DOHH2 (cell line): ENCODE results near the gene ZNF302.
"Not testable (repeated sequence)": the region's sequence is repeated elsewhere in the genome, so short reads cannot be mapped to it uniquely, and the experiment has no call there.

Experiments used
- H3F3A ChIP-seq: fragments of 200-600 bp; sonication (generic), shearing (Covaris generic); 2 replicates; pipeline ENCODE4 v1.6.0; 2016; ENCODE audit warnings: antibody characterized with exemption, mild to moderate bottlenecking; ENCODE audit not compliant: control insufficient read depth, insufficient read depth
- H3K27ac ChIP-seq: fragments of 200-600 bp; sonication (generic); 2 replicates; pipeline ENCODE4 v1.5.1; 2014; ENCODE audit warnings: low read depth, mild to moderate bottlenecking, low read length, moderate library complexity
- H3K27me3 ChIP-seq: fragments of 200-600 bp; sonication (generic); 2 replicates; pipeline ENCODE4 v1.6.1; 2014; ENCODE audit warnings: mild to moderate bottlenecking, low read length, mixed read lengths; ENCODE audit not compliant: control insufficient read depth
- H3K36me3 ChIP-seq: fragments of 200-600 bp; sonication (generic); 2 replicates; pipeline ENCODE4 v1.6.1; 2014; ENCODE audit warnings: mild to moderate bottlenecking, low read length, moderate library complexity, mixed read lengths; ENCODE audit not compliant: control insufficient read depth
- H3K4me1 ChIP-seq: fragments of 200-600 bp; sonication (generic); 2 replicates; pipeline ENCODE4 v1.6.1; 2014; ENCODE audit warnings: mild to moderate bottlenecking, low read length, mixed read lengths; ENCODE audit not compliant: control insufficient read depth
- H3K4me2 ChIP-seq: fragments of 200-600 bp; sonication (generic); 2 replicates; pipeline ENCODE4 v1.6.0; 2014; ENCODE audit warnings: mild to moderate bottlenecking, low read length, moderate library complexity
- H3K4me3 ChIP-seq: fragments of 200-600 bp; sonication (generic); 2 replicates; pipeline ENCODE4 v1.5.1; 2014; ENCODE audit warnings: mild to moderate bottlenecking, low read length, mixed read lengths
- H3K79me2 ChIP-seq: fragments of 200-600 bp; sonication (generic); 2 replicates; pipeline ENCODE4 v1.6.1; 2014; ENCODE audit warnings: mild to moderate bottlenecking, low read length, mixed read lengths; ENCODE audit not compliant: control insufficient read depth
- H3K9me2 ChIP-seq: fragments of 200-600 bp; sonication (generic); replicated peaks from 2 replicates; pipeline ENCODE4 v1.6.1; 2014; ENCODE audit warnings: mild to moderate bottlenecking, low read length, mixed read lengths; ENCODE audit not compliant: control insufficient read depth
- H3K9me3 ChIP-seq: fragments of 200-600 bp; sonication (generic); 2 replicates; pipeline ENCODE4 v1.6.1; 2014; ENCODE audit warnings: antibody characterized with exemption, low read length, mixed read lengths; ENCODE audit not compliant: control insufficient read depth, insufficient read depth
- H4K20me1 ChIP-seq: fragments of 200-600 bp; sonication (generic); 2 replicates; pipeline ENCODE4 v1.6.0; 2014; ENCODE audit warnings: low read depth, mild to moderate bottlenecking, antibody characterized with exemption, low read length, moderate library complexity; ENCODE audit not compliant: control insufficient read depth, insufficient read depth
- CTCF ChIP-seq: fragments of 200-600 bp; sonication (generic); IDR thresholded peaks from one replicate; pipeline ENCODE4 v1.5.1; 2014; ENCODE audit warnings: antibody characterized with exemption, mild to moderate bottlenecking, low read depth, low read length; ENCODE audit not compliant: poor library complexity, severe bottlenecking
- EZH2phosphoT487 ChIP-seq: fragments of 200-600 bp; sonication (generic); IDR thresholded peaks from 2 replicates; pipeline ENCODE4 v1.6.1; 2017; ENCODE audit warnings: borderline replicate concordance, mild to moderate bottlenecking, antibody characterized with exemption, low read length, moderate library complexity, mixed read lengths

Gene ZNF302

GRCh38 chr19:34666958-34667265 is 10.6 kb upstream of the ZNF302 start:
- H3F3A ChIP-seq: no peaks in the 10 kb centered on the region
- no peaks in the 10 kb centered on the region for H3K27me3 ChIP-seq
- no peaks in the 10 kb centered on the region; the same call in 1 of the 2 replicates for H3K9me3 ChIP-seq
- no peaks in the 10 kb centered on the region for H3K79me2 ChIP-seq
- H3K4me2 ChIP-seq: no peak overlapping the region
- TF ChIP-seq CTCF (no peak), EZH2phosphoT487 (no peak)
- no peaks in the 10 kb centered on the region for H3K9me2 ChIP-seq
- H3K36me3 ChIP-seq: no peaks in the 10 kb centered on the region
- no peak overlapping the region for H3K27ac ChIP-seq
- H3K4me3 ChIP-seq: no peak overlapping the region
- peaks cover 8% of the 10 kb centered on the region; the same call in 1 of the 2 replicates for H3K4me1 ChIP-seq
- H4K20me1 ChIP-seq: no peaks in the 10 kb centered on the region

- Histone ChIP-seq H3K4me1 (peaks cover 8% of the 10 kb centered on the region; the same call in 1 of the 2 replicates), H3F3A (no peaks in the 10 kb centered on the region), H3K4me3 (no peak overlapping the region), H3K27me3 (no peaks in the 10 kb centered on the region), H3K36me3 (no peaks in the 10 kb centered on the region), H3K27ac (no peak overlapping the region), H4K20me1 (no peaks in the 10 kb centered on the region), H3K79me2 (no peaks in the 10 kb centered on the region), H3K4me2 (no peak overlapping the region), H3K9me2 (no peaks in the 10 kb centered on the region), H3K9me3 (no peaks in the 10 kb centered on the region; the same call in 1 of the 2 replicates)
- TF ChIP-seq EZH2phosphoT487 (no peak), CTCF (no peak)
These were observed 10.0 kb upstream of the ZNF302 start for GRCh38 chr19:34667349-34668076.

- not testable (repeated sequence) for H3K27ac ChIP-seq, H3K36me3 ChIP-seq, H3K4me1 ChIP-seq, H3K4me3 ChIP-seq, H3F3A ChIP-seq, H3K79me2 ChIP-seq, H3K9me2 ChIP-seq, H3K27me3 ChIP-seq, H3K4me2 ChIP-seq, H4K20me1 ChIP-seq, H3K9me3 ChIP-seq
These were observed 9.3 kb upstream of the ZNF302 start for GRCh38 chr19:34668077-34668689.

DNA sequence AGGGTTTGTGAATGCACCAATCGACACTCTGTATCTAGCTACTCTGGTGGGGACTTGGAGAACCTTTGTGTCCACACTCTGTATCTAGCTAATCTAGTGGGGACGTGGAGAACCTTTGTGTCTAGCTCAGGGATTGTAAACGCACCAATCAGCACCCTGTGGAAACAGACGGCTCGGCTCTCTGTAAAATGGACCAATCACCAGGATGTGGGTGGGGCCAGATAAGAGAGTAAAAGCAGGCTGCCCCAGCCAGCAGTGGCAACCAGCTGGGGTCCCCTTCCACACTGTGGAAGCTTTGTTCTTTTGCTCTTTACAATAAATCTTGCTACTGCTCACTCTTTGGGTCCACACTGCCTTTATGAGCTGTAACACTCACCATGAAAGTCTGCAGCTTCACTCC is 8.8 kb upstream of the ZNF302 start:
- not testable (repeated sequence) for H3K36me3 ChIP-seq, H3K27ac ChIP-seq, H3K4me1 ChIP-seq, H3K9me3 ChIP-seq, H3K4me3 ChIP-seq, H3K9me2 ChIP-seq, H3K79me2 ChIP-seq, H3K4me2 ChIP-seq, H3F3A ChIP-seq, H3K27me3 ChIP-seq, H4K20me1 ChIP-seq
